K562 (cell line): ENCODE data around the gene RYR1. TPM values are rescaled to one million over a fixed set of nuclear protein-coding genes. Genes with fewer than 3 reads are reported as not detected.

Experiments used
- ATF7 ChIP-seq: fragments of 450-650 bp; IDR thresholded peaks from 2 replicates; pipeline ENCODE4 v1.7.1; 2014; ENCODE audit warnings: mild to moderate bottlenecking, moderate library complexity
- DNMT1 ChIP-seq: fragments of 450-650 bp; IDR thresholded peaks from 2 replicates; pipeline ENCODE4 v1.6.1; 2016; ENCODE audit warnings: antibody characterized with exemption, mild to moderate bottlenecking
- GATAD2A ChIP-seq: fragments of 450-650 bp; IDR thresholded peaks from 2 replicates; pipeline ENCODE4 v1.6.1; 2017
- ILF3 ChIP-seq: fragments of 450-650 bp; IDR thresholded peaks from 2 replicates; pipeline ENCODE4 v1.6.1; 2018; ENCODE audit warnings: antibody characterized with exemption, mild to moderate bottlenecking, moderate library complexity, borderline replicate concordance
- MLLT1 ChIP-seq, 2 experiments: fragments of 450-650 bp; IDR thresholded peaks; 2 replicates each; pipeline ENCODE4 v1.6.1; 2016
- MTA3 ChIP-seq: fragments of 450-650 bp; formaldehyde crosslinking; IDR thresholded peaks from 2 replicates; pipeline ENCODE4 v1.6.1; 2017; ENCODE audit warnings: mild to moderate bottlenecking, borderline replicate concordance
- NCOA2 ChIP-seq, 2 experiments: fragments of 450-650 bp; IDR thresholded peaks; 2 replicates each; pipeline ENCODE4 v1.6.1; 2018; ENCODE audit warnings: mild to moderate bottlenecking in 2 of 2, moderate library complexity in 1 of 2; ENCODE audit not compliant: partially characterized antibody in 2 of 2
- NUFIP1 ChIP-seq: fragments of 450-650 bp; IDR thresholded peaks from 2 replicates; pipeline ENCODE4 v1.6.1; 2018; ENCODE audit not compliant: partially characterized antibody
- PCBP1 ChIP-seq: fragments of 200-400 bp; formaldehyde crosslinking; IDR thresholded peaks from 2 replicates; pipeline ENCODE4 v1.6.1; 2018; ENCODE audit warnings: mild to moderate bottlenecking, low read depth, low read length; ENCODE audit not compliant: poor library complexity, severe bottlenecking
- POLR3G ChIP-seq: IDR thresholded peaks from 2 replicates; pipeline ENCODE4 v1.6.1; 2011; ENCODE audit not compliant: insufficient read length, insufficient replicate concordance; ENCODE audit errors: extremely low read depth
- PTBP1 ChIP-seq: fragments of 200-400 bp; formaldehyde crosslinking; IDR thresholded peaks from 2 replicates; pipeline ENCODE4 v1.6.1; 2017; ENCODE audit warnings: low read depth, low read length
- SREBF1 ChIP-seq: fragments of 150-350 bp; IDR thresholded peaks from 2 replicates; pipeline ENCODE4 v1.6.1; 2014; ENCODE audit warnings: antibody characterized with exemption, low read depth, low read length, borderline replicate concordance
- SRSF7 ChIP-seq: fragments of 200-400 bp; formaldehyde crosslinking; optimal IDR thresholded peaks from 2 replicates; pipeline ENCODE3; 2017; ENCODE audit warnings: mild to moderate bottlenecking, low read depth, low read length
- ZNF143 ChIP-seq: sonication (generic); formaldehyde crosslinking; IDR thresholded peaks from 2 replicates; pipeline ENCODE4 v1.9.0; 2022; ENCODE audit warnings: mild to moderate bottlenecking, missing genetic modification reagents
- polyA plus RNA-seq, 8 experiments: library from polyadenylated mRNA; depleted of rRNA in 4 of 8; stranded (reverse) in 5 of 8; unstranded in 3 of 8; fragments of >200 nt; fragmentation: Nextera tagmentation in 2 of 8; fragmentation: Illumina TruSeq in 1 of 8; extraction: Ambion mirVana in 2 of 8; extraction: Trizol in 1 of 8; gene quantifications; 2 replicates each; pipeline versions ENCODE4 v1.2.1 to v1.2.3, GENCODE V29; 2011 to 2014; ENCODE audit warnings: inconsistent platforms in 1 of 8, missing spikeins in 1 of 8
- total RNA-seq, 7 experiments: library from RNA; depleted of rRNA in 6 of 7; stranded (reverse); fragments of >200 nt in 6 of 7; fragmentation: Illumina TruSeq in 2 of 7; extraction: Trizol in 2 of 7; gene quantifications; 2 replicates each; pipeline versions ENCODE4 v1.2.1 to v1.2.3, GENCODE V29; 2011 to 2021; ENCODE audit warnings: low replicate concordance in 1 of 7
- TF ChIP-seq, protein P1 (sequence below), 2 experiments: fragments of 450-650 bp; IDR thresholded peaks; 2 replicates each; pipeline ENCODE4 v1.6.1; 2016; ENCODE audit warnings: mild to moderate bottlenecking in 2 of 2, borderline replicate concordance in 1 of 2, low read depth in 1 of 2, moderate library complexity in 1 of 2
- TF ChIP-seq, protein P2 (sequence below), 2 experiments: fragments of 450-650 bp in 1 of 2; sonication (generic) in 1 of 2; formaldehyde crosslinking; conservative IDR thresholded peaks; 2 replicates each; pipeline versions ENCODE4 v1.4.0 to v1.8.1; 2020 to 2022; ENCODE audit warnings: mild to moderate bottlenecking in 1 of 2, missing genetic modification reagents in 1 of 2
- TF ChIP-seq, protein P3 (sequence below): fragments of 450-650 bp; IDR thresholded peaks from 2 replicates; pipeline ENCODE4 v1.6.1; 2016

RYR1 gene
- total and polyA plus RNA-seq, 9 of the 15 experiments (the other 6 are each of a cell fraction or from before 2014, with no cell fraction given): 0.11 to 7.4 (median 3.7) TPM

DNA sequence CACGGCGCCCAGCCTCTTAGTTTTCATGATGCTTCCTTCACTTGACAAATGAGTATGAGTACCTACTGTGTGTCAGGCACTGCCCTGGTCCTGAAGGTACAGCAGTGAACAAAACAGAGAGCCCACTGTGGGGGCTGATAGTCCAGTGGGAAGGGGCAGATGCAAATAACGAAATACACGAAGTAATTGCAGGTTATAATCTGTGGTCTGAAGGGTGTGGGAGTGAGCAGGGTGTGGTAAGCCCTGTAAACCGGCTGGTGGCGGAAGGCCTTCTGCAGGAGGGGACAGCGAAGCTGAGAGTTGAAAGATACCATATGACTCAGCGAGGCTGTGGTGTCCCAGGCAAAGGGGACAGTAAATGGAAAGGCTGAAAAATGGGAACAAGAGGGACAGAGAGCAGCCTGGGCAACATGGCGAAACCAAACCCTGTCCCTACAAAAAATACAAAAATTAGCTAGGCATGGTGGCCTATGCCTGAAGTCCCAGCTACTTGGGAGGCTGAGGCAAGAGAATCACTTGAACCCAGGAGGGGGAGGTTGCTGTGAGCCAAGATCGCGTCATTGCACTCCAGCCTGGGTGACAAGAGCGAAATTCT is 123.8 kb downstream of the RYR1 start (continued):
- TF ChIP-seq, protein P1, sequence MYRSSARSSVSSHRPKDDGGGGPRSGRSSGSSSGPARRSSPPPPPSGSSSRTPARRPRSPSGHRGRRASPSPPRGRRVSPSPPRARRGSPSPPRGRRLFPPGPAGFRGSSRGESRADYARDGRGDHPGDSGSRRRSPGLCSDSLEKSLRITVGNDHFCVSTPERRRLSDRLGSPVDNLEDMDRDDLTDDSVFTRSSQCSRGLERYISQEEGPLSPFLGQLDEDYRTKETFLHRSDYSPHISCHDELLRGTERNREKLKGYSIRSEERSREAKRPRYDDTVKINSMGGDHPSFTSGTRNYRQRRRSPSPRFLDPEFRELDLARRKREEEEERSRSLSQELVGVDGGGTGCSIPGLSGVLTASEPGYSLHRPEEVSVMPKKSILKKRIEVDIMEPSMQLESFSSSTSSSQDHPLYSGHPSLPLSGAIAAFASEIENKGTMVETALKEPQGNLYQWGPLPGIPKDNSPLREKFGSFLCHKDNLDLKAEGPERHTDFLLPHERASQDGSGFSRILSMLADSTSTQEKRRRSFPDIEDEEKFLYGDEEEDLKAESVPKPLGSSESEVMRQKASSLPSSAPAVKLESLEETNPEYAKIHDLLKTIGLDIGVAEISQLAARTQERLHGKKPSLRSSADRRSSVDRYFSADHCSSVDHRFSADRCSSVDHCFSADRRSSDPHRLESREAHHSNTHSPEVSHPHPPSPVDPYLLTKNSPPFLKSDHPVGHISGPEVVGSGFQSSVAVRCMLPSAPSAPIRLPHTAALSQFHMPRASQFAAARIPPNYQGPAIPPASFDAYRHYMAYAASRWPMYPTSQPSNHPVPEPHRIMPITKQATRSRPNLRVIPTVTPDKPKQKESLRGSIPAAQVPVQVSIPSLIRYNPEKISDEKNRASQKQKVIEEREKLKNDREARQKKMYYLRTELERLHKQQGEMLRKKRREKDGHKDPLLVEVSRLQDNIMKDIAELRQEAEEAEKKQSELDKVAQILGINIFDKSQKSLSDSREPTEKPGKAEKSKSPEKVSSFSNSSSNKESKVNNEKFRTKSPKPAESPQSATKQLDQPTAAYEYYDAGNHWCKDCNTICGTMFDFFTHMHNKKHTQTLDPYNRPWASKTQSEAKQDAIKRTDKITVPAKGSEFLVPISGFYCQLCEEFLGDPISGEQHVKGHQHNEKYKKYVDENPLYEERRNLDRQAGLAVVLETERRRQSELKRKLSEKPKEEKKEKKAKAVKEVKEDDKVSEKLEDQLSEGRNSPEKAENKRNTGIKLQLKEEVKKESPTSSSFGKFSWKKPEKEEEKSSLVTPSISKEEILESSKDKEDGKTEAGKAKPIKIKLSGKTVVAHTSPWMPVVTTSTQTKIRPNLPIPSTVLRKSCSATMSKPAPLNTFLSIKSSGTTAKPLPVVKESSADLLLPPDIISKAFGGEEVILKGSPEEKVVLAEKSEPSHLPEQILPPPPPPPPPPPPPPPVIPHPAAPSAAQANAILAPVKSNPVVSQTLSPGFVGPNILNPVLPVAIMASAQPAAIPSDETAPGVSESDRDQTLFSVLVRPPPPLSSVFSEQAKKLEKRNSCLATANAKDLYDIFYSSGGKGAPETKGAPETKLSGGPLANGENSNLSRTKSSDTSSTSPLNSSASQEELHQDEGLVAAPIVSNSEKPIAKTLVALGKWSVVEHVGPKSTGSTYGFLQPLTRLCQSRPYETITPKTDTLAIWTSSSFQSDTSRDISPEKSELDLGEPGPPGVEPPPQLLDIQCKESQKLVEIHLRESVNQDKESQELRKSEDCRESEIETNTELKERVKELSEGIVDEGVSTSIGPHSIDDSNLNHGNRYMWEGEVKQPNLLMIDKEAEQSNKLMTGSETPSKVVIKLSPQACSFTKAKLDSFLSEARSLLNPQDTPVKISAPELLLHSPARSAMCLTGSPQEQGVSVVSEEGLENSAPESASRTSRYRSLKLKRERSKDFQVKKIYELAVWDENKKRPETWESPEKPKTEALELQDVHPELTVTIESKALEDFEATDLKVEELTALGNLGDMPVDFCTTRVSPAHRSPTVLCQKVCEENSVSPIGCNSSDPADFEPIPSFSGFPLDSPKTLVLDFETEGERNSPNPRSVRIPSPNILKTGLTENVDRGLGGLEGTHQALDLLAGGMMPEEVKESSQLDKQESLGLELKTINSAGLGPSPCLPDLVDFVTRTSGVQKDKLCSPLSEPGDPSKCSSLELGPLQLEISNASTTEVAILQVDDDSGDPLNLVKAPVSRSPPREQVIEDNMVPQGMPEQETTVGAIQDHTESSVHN (IDR thresholded peaks at IDR 0.05; ENCODE audit: borderline replicate concordance in 1 of 2, low read depth in 1 of 2): no peak
- no peak for TF ChIP-seq SRSF7
- TF ChIP-seq, protein P2, sequence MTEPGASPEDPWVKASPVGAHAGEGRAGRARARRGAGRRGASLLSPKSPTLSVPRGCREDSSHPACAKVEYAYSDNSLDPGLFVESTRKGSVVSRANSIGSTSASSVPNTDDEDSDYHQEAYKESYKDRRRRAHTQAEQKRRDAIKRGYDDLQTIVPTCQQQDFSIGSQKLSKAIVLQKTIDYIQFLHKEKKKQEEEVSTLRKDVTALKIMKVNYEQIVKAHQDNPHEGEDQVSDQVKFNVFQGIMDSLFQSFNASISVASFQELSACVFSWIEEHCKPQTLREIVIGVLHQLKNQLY (CRISPR knock-in tag; conservative IDR thresholded peaks at IDR 0.05): no peak
- no peak for TF ChIP-seq SREBF1
- TF ChIP-seq ATF7: peak; percentile 80
- 0 out of 2 replicates have a peak, but pooled peaks have one; percentile 15 for TF ChIP-seq DNMT1
- TF ChIP-seq GATAD2A: no peak
- TF ChIP-seq NCOA2 (IDR thresholded peaks at IDR 0.05; ENCODE audit: partially characterized antibody in 2 of 2): no peak
- TF ChIP-seq, protein P3, sequence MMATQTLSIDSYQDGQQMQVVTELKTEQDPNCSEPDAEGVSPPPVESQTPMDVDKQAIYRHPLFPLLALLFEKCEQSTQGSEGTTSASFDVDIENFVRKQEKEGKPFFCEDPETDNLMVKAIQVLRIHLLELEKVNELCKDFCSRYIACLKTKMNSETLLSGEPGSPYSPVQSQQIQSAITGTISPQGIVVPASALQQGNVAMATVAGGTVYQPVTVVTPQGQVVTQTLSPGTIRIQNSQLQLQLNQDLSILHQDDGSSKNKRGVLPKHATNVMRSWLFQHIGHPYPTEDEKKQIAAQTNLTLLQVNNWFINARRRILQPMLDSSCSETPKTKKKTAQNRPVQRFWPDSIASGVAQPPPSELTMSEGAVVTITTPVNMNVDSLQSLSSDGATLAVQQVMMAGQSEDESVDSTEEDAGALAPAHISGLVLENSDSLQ: peak; percentile 36
- TF ChIP-seq PCBP1: no peak
- TF ChIP-seq PTBP1: no peak
- no peak for TF ChIP-seq POLR3G
- TF ChIP-seq MTA3: peak; percentile 79
- TF ChIP-seq NUFIP1: no peak
- TF ChIP-seq ILF3: no peak
- no peak for TF ChIP-seq ZNF143 (CRISPR knock-in tag)
- peak in 1 of 2 experiments; percentile 87; a peak in 1 of 4 replicates for TF ChIP-seq MLLT1 (IDR thresholded peaks at IDR 0.05)
